ENCODE data around the gene CCDC107.

The CCDC107 gene

DNA sequence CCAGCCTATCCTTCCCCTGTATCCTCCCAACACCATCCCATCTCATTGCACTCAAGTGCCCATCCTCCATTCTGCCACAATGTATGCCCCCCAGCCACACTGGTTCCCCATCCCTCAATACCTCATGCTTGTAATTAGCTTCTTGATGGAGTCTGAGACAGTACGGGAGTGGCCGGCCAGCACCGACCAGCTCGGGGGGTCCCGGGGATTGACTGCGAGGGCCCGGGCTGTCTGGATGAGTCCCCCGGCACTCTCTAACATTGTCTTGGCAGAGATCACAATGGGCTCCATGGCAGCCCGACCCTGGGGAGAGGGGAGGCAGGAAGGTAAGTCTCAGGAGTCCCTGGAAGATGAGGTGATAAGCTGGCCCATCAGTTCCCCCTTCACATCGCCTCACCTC, 48.9 kb downstream of the CCDC107 start:
- no peak for DNase-seq

DNA sequence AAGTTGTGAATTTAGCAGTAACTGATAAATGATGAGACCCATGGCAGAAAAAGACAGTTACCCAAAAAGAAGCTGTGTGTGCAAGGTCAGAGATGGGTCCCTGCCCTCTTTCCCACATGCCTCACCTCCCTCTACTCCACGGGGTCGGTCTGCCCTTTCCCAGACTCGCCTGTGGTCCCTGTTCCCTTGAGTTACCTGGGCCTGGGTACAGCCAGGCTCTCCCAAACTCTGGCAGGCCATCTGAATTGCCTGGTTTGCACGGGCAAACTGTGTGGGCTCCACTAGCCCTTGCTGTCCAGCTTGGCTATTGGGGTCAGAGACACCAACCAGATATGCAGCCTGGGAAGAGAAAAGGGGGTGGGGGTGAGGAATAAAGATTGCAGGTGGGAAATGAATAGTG, 50.1 kb downstream of the CCDC107 start:
- no peak for DNase-seq

DNA sequence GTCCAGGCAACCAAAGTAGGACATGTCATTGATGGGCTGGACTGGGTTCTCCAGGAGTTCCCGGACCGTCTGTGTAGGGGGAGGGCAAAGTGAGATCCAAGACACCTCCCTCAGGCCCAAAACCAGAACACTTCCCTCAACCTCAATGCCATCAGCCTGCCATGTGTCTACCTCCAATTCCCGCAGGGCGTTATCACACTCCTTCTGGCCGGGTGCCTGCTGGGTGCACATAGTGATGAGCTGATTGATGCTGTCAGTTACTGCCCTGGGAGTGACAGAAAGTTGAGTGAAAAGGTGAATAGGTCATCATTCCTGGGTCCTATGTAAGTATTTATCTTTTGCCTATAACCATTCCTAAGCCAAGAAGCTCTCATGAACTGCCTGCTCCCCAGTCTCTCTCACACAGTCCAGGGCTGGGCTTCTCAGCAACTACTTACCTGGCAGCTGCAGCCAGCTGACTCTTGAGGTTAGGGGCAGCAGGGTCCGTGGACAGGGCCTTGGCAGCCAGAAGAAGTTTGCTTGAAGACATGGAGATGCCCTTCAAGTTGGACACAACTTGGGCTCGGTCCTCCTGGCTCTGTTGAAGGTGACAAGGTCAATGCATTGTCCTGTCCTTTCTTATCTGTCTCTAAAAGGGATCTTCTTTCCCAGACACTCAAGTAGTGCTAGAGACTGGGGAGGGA, 52.9 kb downstream of the CCDC107 start:
- DNase-seq: no peak

Data from fibroblast of skin of right quadriceps (primary cell).